ENCODE measurements around the gene TMEM108.

The TMEM108 gene

DNA sequence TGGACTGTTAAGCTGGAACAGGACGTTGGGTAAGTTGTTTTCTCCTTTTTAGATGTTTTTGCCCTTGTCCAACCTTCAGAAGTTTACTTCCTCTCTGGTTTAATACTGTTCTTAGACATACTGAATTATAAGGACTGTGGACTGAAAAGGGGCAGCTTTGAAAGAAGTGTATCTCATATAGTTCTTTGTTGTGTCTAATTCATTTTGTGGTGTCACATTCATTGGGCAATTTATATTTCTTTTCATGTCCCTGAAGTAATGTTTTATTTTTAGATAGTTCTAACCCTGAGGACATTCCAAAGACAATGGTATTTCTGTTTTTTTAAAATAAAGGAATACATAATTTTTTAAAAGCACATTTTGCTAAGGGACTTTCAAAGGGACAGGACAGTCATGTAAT is 45.2 kb downstream of the TMEM108 start:
- H3K9me3 ChIP-seq (ENCODE audit: control insufficient read depth in 1 of 2, low read length in 2 of 2) = no peaks in the 10 kb centered on the region
- no peaks in the 10 kb centered on the region for H3K4me1 ChIP-seq (ENCODE audit: control insufficient read depth in 1 of 2, insufficient read depth in 2 of 2, low read length in 2 of 2)
- no peak overlapping the region for H3K4me3 ChIP-seq (ENCODE audit: low read depth in 1 of 2, low read length in 2 of 2)
- no peaks in the 10 kb centered on the region for H3K36me3 ChIP-seq (ENCODE audit: control insufficient read depth in 1 of 2, insufficient read depth in 2 of 2, low read length in 2 of 2)
- H3K27me3 ChIP-seq (ENCODE audit: low read depth, low read length) = no peaks in the 10 kb centered on the region
- H3K27ac ChIP-seq (ENCODE audit: low read length) = no peak overlapping the region

DNA sequence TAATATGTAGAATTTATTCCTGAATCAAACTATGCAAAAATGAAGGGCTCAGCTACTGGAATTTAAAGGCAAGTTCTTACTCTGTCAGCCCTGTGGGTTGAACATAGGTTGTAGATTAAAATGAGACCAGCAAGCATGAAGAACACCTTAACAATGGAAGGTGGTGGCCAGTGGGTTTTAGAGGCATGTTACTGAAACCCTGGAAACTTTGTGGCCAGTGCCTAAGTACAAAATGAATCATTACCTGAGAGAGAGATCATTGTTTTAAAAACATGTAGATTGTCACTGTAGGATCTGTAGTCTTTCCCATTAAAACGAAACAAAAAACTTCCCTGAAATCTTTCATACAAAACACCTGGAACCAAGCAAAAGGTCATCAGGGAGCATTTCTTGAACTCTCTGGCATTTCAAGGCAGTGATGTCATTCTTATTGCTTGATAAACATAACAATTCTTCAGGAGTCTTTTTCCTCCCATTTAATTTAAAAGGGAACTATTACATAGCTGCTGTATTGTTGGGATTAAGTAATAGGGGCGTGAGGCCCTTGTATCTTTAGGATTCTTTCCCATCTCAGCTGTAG is 51.8 kb downstream of the TMEM108 start:
- Histone ChIP-seq H3K27me3 (ENCODE audit: low read depth, low read length) (no peaks in the 10 kb centered on the region), H3K4me1 (ENCODE audit: control insufficient read depth in 1 of 2, insufficient read depth in 2 of 2, low read length in 2 of 2) (no peaks in the 10 kb centered on the region), H3K36me3 (ENCODE audit: control insufficient read depth in 1 of 2, insufficient read depth in 2 of 2, low read length in 2 of 2) (no peaks in the 10 kb centered on the region), H3K27ac (ENCODE audit: low read length) (no peak overlapping the region), H3K9me3 (ENCODE audit: control insufficient read depth in 1 of 2, low read length in 2 of 2) (no peaks in the 10 kb centered on the region), H3K4me3 (ENCODE audit: low read depth in 1 of 2, low read length in 2 of 2) (no peak overlapping the region)

DNA sequence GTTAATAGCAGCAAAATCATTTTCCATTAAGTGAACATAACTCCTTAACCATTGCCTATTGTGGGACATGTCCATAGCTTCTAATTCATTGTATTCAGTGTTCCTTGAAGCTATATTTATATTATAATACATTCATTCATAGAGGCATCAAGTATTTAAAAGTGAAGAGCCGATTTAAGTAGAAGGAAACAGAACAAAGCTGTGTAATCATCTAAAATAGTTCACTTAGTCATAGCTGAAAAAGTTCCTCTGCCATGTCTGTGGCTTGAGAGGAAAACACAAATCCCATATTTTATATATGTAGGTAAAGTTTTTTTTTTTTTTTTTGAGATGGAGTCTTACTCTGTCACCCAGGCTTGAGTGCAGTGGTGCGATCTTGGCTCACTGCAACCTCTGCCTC is 54.5 kb downstream of the TMEM108 start:
- Histone ChIP-seq H3K36me3 (ENCODE audit: control insufficient read depth in 1 of 2, insufficient read depth in 2 of 2, low read length in 2 of 2) (no peaks in the 10 kb centered on the region), H3K27me3 (ENCODE audit: low read depth, low read length) (no peaks in the 10 kb centered on the region), H3K4me3 (ENCODE audit: low read depth in 1 of 2, low read length in 2 of 2) (no peak overlapping the region), H3K4me1 (ENCODE audit: control insufficient read depth in 1 of 2, insufficient read depth in 2 of 2, low read length in 2 of 2) (no peaks in the 10 kb centered on the region), H3K27ac (ENCODE audit: low read length) (no peak overlapping the region), H3K9me3 (ENCODE audit: control insufficient read depth in 1 of 2, low read length in 2 of 2) (no peaks in the 10 kb centered on the region)

DNA sequence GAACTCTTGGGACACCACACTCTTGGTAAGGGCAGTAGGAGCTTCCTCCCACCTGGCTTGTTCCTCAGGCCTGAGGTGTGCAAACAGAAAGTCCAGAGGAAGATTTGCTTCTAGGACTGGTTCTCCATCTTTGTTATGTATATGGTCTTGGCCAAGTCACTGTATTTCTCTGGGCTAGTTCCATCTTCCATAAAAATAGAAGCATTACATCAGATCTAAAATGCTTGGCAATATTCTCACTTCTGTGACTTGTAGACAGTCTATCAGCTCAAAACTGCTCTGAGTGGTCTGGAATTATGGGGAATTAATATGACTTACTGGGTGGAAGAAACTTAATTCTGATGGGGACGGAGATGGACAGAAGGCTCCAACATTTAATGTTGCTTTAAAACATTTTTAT is 55.2 kb downstream of the TMEM108 start:
- no peaks in the 10 kb centered on the region for H3K9me3 ChIP-seq (ENCODE audit: control insufficient read depth in 1 of 2, low read length in 2 of 2)
- H3K27me3 ChIP-seq (ENCODE audit: low read depth, low read length) = no peaks in the 10 kb centered on the region
- H3K27ac ChIP-seq (ENCODE audit: low read length) = no peak overlapping the region
- no peak overlapping the region for H3K4me3 ChIP-seq (ENCODE audit: low read depth in 1 of 2, low read length in 2 of 2)
- H3K36me3 ChIP-seq (ENCODE audit: control insufficient read depth in 1 of 2, insufficient read depth in 2 of 2, low read length in 2 of 2) = no peaks in the 10 kb centered on the region
- H3K4me1 ChIP-seq (ENCODE audit: control insufficient read depth in 1 of 2, insufficient read depth in 2 of 2, low read length in 2 of 2) = no peaks in the 10 kb centered on the region

DNA sequence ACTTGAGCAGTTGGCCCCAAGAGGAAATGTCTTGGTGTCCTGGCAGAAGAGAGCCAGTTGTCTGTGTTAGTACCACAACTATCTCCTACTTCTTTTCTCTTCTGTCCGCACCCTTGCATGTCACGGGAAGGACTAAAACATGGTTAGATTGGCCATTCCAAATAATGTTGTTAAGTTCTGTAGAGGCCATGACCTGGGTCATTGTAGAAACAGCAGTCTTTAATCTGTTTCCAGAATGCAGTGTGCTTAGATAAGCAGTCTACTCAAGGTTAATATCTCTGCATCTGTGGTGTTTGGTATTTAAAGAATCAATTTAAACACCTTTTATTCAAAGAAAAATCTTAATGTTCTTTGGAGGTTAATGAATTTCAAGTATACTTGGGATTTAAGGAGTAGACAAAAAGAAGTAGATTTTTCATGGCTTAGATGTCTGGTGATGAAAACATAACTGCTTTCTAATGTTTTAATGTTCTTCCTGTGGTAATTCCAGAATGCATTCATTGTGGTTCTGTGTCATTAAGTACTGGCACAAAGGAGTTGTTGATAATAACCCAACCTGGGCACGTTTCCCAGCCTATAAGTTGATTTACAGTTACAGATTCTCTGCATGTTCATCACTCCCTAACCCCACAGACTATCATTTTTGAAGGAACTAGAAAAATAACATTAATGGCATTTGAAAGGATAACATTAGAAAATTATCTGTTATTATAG is 58.9 kb downstream of the TMEM108 start:
- no peak overlapping the region for H3K4me3 ChIP-seq (ENCODE audit: low read depth in 1 of 2, low read length in 2 of 2)
- no peaks in the 10 kb centered on the region for H3K4me1 ChIP-seq (ENCODE audit: control insufficient read depth in 1 of 2, insufficient read depth in 2 of 2, low read length in 2 of 2)
- no peaks in the 10 kb centered on the region for H3K36me3 ChIP-seq (ENCODE audit: control insufficient read depth in 1 of 2, insufficient read depth in 2 of 2, low read length in 2 of 2)
- H3K27me3 ChIP-seq (ENCODE audit: low read depth, low read length) = no peaks in the 10 kb centered on the region
- H3K27ac ChIP-seq (ENCODE audit: low read length) = no peak overlapping the region
- H3K9me3 ChIP-seq (ENCODE audit: control insufficient read depth in 1 of 2, low read length in 2 of 2) = no peaks in the 10 kb centered on the region

DNA sequence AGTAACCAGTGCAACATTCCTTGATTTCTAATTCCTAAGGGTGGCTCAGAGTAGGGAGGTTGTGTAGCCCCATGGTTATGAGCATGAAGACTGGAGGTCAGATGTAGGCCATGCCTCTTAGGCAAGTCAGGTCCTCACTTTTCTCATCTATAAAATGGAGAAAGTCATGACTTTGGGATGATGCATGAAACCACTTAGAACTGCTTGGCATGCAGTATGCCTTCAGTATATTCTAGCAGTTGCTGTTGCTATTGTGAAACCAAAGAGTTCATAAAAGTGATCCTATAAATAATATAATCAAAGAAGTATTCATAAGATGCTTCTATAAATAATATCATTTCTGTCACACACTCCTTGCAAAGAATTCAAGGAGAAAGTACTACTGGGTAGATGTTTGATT is 65.5 kb downstream of the TMEM108 start:
- no peak overlapping the region for H3K27ac ChIP-seq (ENCODE audit: low read length)
- H3K36me3 ChIP-seq (ENCODE audit: control insufficient read depth in 1 of 2, insufficient read depth in 2 of 2, low read length in 2 of 2) = no peaks in the 10 kb centered on the region
- H3K27me3 ChIP-seq (ENCODE audit: low read depth, low read length) = no peaks in the 10 kb centered on the region
- H3K9me3 ChIP-seq (ENCODE audit: control insufficient read depth in 1 of 2, low read length in 2 of 2) = no peaks in the 10 kb centered on the region
- no peaks in the 10 kb centered on the region for H3K4me1 ChIP-seq (ENCODE audit: control insufficient read depth in 1 of 2, insufficient read depth in 2 of 2, low read length in 2 of 2)
- H3K4me3 ChIP-seq (ENCODE audit: low read depth in 1 of 2, low read length in 2 of 2) = no peak overlapping the region

DNA sequence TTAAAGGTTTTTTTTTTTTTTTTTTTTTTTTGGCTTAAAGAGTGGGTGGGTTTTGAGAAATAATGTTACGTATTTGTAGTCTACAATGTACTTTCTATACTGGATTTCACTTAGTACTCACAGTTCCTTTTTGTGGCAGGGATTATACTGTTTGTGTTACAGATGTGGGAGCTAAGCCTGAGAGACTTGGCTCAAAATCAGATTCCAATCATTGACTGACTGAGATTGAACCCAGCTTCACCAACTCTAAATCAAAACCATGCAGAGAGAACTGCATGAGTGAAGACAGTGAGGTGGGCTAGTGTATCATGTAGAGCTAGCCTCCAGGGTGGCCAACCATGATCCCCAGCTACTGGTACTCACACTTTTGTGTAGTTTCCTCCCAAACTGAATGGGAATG is 68.0 kb downstream of the TMEM108 start:
- no peak overlapping the region for H3K27ac ChIP-seq (ENCODE audit: low read length)
- no peaks in the 10 kb centered on the region for H3K4me1 ChIP-seq (ENCODE audit: control insufficient read depth in 1 of 2, insufficient read depth in 2 of 2, low read length in 2 of 2)
- H3K9me3 ChIP-seq (ENCODE audit: control insufficient read depth in 1 of 2, low read length in 2 of 2) = no peaks in the 10 kb centered on the region
- H3K4me3 ChIP-seq (ENCODE audit: low read depth in 1 of 2, low read length in 2 of 2) = no peak overlapping the region
- H3K27me3 ChIP-seq (ENCODE audit: low read depth, low read length) = no peaks in the 10 kb centered on the region
- no peaks in the 10 kb centered on the region for H3K36me3 ChIP-seq (ENCODE audit: control insufficient read depth in 1 of 2, insufficient read depth in 2 of 2, low read length in 2 of 2)

DNA sequence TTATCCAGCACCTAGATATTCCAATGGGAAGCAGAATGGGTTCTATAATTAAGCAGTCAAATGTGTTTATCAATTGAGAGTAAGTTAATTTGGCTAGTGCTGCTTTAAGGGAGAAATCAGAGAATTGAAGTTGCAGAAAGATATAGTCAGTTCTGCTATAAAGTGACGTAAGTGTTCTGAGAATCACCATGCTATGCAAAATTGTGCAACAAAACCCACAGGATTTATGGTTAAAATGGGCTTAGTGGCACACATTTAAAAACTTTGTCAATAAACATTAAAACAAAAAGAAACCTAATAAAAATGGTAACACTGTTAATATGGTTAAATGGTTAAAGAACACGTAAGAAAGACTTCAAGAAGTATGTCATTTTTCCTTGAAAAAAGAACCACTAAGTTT is 74.5 kb downstream of the TMEM108 start:
- H3K9me3 ChIP-seq (ENCODE audit: control insufficient read depth in 1 of 2, low read length in 2 of 2) = no peaks in the 10 kb centered on the region
- no peaks in the 10 kb centered on the region for H3K27me3 ChIP-seq (ENCODE audit: low read depth, low read length)
- H3K4me3 ChIP-seq (ENCODE audit: low read depth in 1 of 2, low read length in 2 of 2) = no peak overlapping the region
- H3K36me3 ChIP-seq (ENCODE audit: control insufficient read depth in 1 of 2, insufficient read depth in 2 of 2, low read length in 2 of 2) = no peaks in the 10 kb centered on the region
- H3K4me1 ChIP-seq (ENCODE audit: control insufficient read depth in 1 of 2, insufficient read depth in 2 of 2, low read length in 2 of 2) = no peaks in the 10 kb centered on the region
- H3K27ac ChIP-seq (ENCODE audit: low read length) = no peak overlapping the region

DNA sequence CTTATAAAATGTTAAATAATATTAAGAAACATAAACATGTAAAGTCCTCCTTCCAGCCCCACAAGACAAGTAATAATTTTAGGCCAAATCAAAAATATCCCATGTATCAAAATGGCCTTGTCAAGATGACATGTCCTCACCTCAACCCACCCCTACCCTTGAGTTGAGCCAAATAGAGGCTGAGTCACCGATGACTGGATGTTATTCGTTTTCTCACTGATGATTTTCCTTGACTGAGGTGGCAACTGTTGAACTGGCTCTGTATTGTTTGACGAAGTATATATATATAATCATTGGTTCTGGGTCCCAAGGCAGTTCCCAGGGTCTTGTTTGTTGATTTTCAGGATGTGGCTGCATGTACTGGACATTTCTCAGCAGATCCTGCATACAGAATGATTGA is 75.3 kb downstream of the TMEM108 start:
- no peaks in the 10 kb centered on the region for H3K36me3 ChIP-seq (ENCODE audit: control insufficient read depth in 1 of 2, insufficient read depth in 2 of 2, low read length in 2 of 2)
- no peaks in the 10 kb centered on the region for H3K9me3 ChIP-seq (ENCODE audit: control insufficient read depth in 1 of 2, low read length in 2 of 2)
- no peak overlapping the region for H3K4me3 ChIP-seq (ENCODE audit: low read depth in 1 of 2, low read length in 2 of 2)
- no peak overlapping the region for H3K27ac ChIP-seq (ENCODE audit: low read length)
- H3K4me1 ChIP-seq (ENCODE audit: control insufficient read depth in 1 of 2, insufficient read depth in 2 of 2, low read length in 2 of 2) = peaks cover 0 to under 1% of the 10 kb centered on the region in 2 donors
- H3K27me3 ChIP-seq (ENCODE audit: low read depth, low read length) = no peaks in the 10 kb centered on the region

DNA sequence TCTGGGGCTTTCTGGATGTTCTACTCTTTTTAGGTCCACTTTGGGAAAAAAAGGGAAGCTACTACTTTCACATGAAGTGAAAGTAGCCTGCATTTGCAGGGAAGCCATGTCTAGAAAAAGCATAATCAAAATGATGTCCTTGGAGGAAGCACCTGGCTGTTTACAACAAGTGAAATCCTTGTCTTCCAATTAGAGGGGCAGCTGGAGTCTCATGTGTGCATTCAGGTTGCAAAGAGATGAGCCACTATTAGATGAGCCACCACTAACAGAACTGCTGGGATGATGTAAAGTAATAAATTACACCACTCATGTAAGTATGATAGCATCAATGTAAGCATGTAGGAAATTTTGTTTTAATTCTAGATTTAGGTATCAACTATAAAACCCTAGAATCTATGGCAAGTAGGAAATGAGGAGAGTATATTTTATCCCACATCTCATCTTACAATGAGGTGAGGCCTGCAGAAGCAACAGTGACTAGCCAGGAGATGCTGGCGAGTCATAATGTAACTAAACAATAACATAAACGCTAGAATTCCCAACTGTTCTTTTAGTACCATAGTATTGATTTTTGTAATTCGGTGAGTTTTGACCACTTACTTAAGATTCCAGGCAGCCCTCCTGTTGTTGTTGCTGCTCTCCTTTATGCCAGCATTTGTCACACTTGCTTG is 75.9 kb downstream of the TMEM108 start:
- no peaks in the 10 kb centered on the region for H3K9me3 ChIP-seq (ENCODE audit: control insufficient read depth in 1 of 2, low read length in 2 of 2)
- H3K4me1 ChIP-seq (ENCODE audit: control insufficient read depth in 1 of 2, insufficient read depth in 2 of 2, low read length in 2 of 2) = peaks cover 0 to 6% of the 10 kb centered on the region in 2 donors
- H3K4me3 ChIP-seq (ENCODE audit: low read depth in 1 of 2, low read length in 2 of 2) = no peak overlapping the region
- no peak overlapping the region for H3K27ac ChIP-seq (ENCODE audit: low read length)
- no peaks in the 10 kb centered on the region for H3K27me3 ChIP-seq (ENCODE audit: low read depth, low read length)
- no peaks in the 10 kb centered on the region for H3K36me3 ChIP-seq (ENCODE audit: control insufficient read depth in 1 of 2, insufficient read depth in 2 of 2, low read length in 2 of 2)

DNA sequence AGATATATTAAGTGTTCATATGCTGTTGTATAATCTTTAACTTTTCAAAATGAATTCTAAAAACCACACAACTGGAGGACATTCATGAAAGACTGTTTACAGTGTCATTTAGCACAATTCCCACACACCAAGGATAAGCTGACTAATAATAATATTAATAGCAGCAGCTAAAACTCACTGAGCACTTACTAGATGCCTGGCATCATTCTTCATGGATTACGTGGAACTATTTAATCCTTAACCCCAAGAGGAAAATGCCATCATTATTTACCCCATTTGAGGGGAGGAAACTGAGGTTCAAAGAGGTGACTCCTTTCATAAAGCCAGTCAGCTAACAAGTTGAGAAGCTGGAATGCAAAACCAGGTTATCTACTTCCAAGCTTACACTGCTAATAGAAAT is 77.0 kb downstream of the TMEM108 start:
- H3K4me1 ChIP-seq (ENCODE audit: control insufficient read depth in 1 of 2, insufficient read depth in 2 of 2, low read length in 2 of 2) = peaks cover 0 to 6% of the 10 kb centered on the region in 2 donors
- no peak overlapping the region for H3K27ac ChIP-seq (ENCODE audit: low read length)
- no peaks in the 10 kb centered on the region for H3K27me3 ChIP-seq (ENCODE audit: low read depth, low read length)
- H3K4me3 ChIP-seq (ENCODE audit: low read depth in 1 of 2, low read length in 2 of 2) = no peak overlapping the region
- no peaks in the 10 kb centered on the region for H3K36me3 ChIP-seq (ENCODE audit: control insufficient read depth in 1 of 2, insufficient read depth in 2 of 2, low read length in 2 of 2)
- no peaks in the 10 kb centered on the region for H3K9me3 ChIP-seq (ENCODE audit: control insufficient read depth in 1 of 2, low read length in 2 of 2)

All from muscle layer of duodenum (tissue), 2 donors.